ENCODE results near the gene SLC36A2.

The SLC36A2 gene

GRCh38 chr5:151344088-151344487 lies 3.3 kb downstream of the SLC36A2 start:
- no peaks in the 10 kb centered on the region for H3K9me3 ChIP-seq (ENCODE audit: control insufficient read depth, insufficient read depth, low read depth, low read length)
- CTCF ChIA-PET: no interaction called here
- H3K4me1 ChIP-seq (ENCODE audit: control insufficient read depth, insufficient read depth, low read length): no peaks in the 10 kb centered on the region
- POLR2A ChIA-PET: no interaction called here
- H3K36me3 ChIP-seq (ENCODE audit: control insufficient read depth in 2 of 2, insufficient read depth in 1 of 2, low read length in 2 of 2): no peaks in the 10 kb centered on the region
- H3K4me3 ChIP-seq (ENCODE audit: low read depth, low read length): no peak overlapping the region
- TF ChIP-seq, protein P1, sequence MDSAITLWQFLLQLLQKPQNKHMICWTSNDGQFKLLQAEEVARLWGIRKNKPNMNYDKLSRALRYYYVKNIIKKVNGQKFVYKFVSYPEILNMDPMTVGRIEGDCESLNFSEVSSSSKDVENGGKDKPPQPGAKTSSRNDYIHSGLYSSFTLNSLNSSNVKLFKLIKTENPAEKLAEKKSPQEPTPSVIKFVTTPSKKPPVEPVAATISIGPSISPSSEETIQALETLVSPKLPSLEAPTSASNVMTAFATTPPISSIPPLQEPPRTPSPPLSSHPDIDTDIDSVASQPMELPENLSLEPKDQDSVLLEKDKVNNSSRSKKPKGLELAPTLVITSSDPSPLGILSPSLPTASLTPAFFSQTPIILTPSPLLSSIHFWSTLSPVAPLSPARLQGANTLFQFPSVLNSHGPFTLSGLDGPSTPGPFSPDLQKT (IDR thresholded peaks at IDR 0.05; ENCODE audit: borderline replicate concordance, low read depth, low read length): no peak
- TF ChIP-seq SP2 (tag by site-specific recombination; IDR thresholded peaks at IDR 0.05) (no peak), ZNF114 (tag by site-specific recombination; IDR thresholded peaks at IDR 0.05) (no peak), ZNF404 (tag by site-specific recombination; IDR thresholded peaks at IDR 0.05) (no peak), ZNF138 (tag by site-specific recombination; IDR thresholded peaks at IDR 0.05; ENCODE audit: borderline replicate concordance) (no peak), ZNF155 (tag by site-specific recombination; IDR thresholded peaks at IDR 0.05) (no peak), KLF7 (tag by site-specific recombination; IDR thresholded peaks at IDR 0.05; ENCODE audit: borderline replicate concordance) (no peak), IKZF3 (tag by site-specific recombination; IDR thresholded peaks at IDR 0.05) (no peak), ZNF626 (tag by site-specific recombination; IDR thresholded peaks at IDR 0.05) (no peak), ZNF623 (tag by site-specific recombination; IDR thresholded peaks at IDR 0.05) (no peak), AEBP2 (tag by site-specific recombination; IDR thresholded peaks at IDR 0.05; ENCODE audit: borderline replicate concordance) (no peak), ZBTB21 (tag by site-specific recombination; IDR thresholded peaks at IDR 0.05) (no peak), ZNF658 (tag by site-specific recombination; IDR thresholded peaks at IDR 0.05) (no peak), ZNF133 (tag by site-specific recombination; IDR thresholded peaks at IDR 0.05) (no peak), ZNF324 (tag by site-specific recombination; IDR thresholded peaks at IDR 0.05) (no peak)
- H3K27ac ChIP-seq (ENCODE audit: extremely low read depth, low read depth, low read length): no peak overlapping the region

DNA sequence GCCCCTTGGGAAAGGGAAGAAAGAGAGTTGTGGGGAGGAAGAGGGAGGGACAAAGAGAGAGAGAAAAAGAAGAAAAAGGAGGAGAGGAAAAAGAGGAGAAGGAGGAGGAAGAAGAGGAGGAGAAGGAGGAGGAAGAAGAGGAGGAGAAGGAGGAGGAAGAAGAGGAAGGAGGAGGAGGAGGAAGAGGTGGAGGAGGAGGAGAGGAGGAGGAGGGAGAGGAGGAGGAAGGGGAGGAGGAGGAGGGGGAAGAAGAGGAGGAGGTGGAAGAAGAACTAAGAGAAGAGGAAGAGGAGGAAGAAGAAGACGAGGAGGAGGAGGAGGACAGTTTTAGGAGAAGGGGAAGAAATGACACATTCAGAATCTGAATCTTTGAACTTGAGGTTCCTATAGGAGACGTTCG lies 7.4 kb downstream of the SLC36A2 start:
- H3K9me3 ChIP-seq (ENCODE audit: control insufficient read depth, insufficient read depth, low read depth, low read length): no peaks in the 10 kb centered on the region
- no peaks in the 10 kb centered on the region for H3K36me3 ChIP-seq (ENCODE audit: control insufficient read depth in 2 of 2, insufficient read depth in 1 of 2, low read length in 2 of 2)
- POLR2A ChIA-PET: no interaction called here
- no peaks in the 10 kb centered on the region for H3K4me1 ChIP-seq (ENCODE audit: control insufficient read depth, insufficient read depth, low read length)
- no peak overlapping the region for H3K4me3 ChIP-seq (ENCODE audit: low read depth, low read length)
- no peak overlapping the region for H3K27ac ChIP-seq (ENCODE audit: extremely low read depth, low read depth, low read length)
- CTCF ChIA-PET: interaction anchor here (0.6 kb wide), 1 partner anchor 224 kb away, joined by 3 read pairs; no protein-coding TSS in a partner anchor
- TF ChIP-seq ZNF664 (tag by site-specific recombination; IDR thresholded peaks at IDR 0.05) (no peak), ZNF426 (tag by site-specific recombination; IDR thresholded peaks at IDR 0.05) (no peak), ZFHX2 (tag by site-specific recombination; conservative IDR thresholded peaks at IDR 0.05) (peak; percentile 62), EGR2 (tag by site-specific recombination; IDR thresholded peaks at IDR 0.05; ENCODE audit: low read depth) (peak; percentile 96)
- TF ChIP-seq, protein P2, sequence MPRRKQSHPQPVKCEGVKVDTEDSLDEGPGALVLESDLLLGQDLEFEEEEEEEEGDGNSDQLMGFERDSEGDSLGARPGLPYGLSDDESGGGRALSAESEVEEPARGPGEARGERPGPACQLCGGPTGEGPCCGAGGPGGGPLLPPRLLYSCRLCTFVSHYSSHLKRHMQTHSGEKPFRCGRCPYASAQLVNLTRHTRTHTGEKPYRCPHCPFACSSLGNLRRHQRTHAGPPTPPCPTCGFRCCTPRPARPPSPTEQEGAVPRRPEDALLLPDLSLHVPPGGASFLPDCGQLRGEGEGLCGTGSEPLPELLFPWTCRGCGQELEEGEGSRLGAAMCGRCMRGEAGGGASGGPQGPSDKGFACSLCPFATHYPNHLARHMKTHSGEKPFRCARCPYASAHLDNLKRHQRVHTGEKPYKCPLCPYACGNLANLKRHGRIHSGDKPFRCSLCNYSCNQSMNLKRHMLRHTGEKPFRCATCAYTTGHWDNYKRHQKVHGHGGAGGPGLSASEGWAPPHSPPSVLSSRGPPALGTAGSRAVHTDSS (tag by site-specific recombination; IDR thresholded peaks at IDR 0.05): peak; percentile 83

DNA sequence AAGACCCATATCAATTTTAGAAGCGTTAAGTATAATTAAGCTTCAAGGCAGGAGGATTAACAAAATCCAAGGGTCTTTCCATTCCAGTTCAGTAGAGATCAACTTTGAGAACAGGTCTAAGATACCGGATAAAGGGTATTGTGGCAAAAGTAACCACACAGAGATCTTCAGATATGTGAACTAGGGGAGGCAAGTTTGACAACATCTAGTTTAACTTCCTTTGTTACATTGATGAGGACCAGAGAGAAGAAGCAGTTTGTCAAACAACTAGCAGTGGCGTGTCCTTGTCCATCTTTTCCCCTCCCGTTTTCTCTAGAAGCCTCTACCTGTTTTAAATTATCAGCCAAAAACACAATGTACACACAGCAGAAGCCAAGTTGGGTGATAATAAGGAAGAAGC lies 8.6 kb downstream of the SLC36A2 start:
- ChIA-PET POLR2A (no interaction called here), CTCF (interaction anchor here (0.6 to 1.7 kb wide), 3 partner anchors 23 to 97 kb away, joined by 3 to 7 read pairs (median 4); no protein-coding TSS in a partner anchor)
- Histone ChIP-seq H3K36me3 (ENCODE audit: control insufficient read depth in 2 of 2, insufficient read depth in 1 of 2, low read length in 2 of 2) (no peaks in the 10 kb centered on the region), H3K27ac (ENCODE audit: extremely low read depth, low read depth, low read length) (no peak overlapping the region), H3K4me1 (ENCODE audit: control insufficient read depth, insufficient read depth, low read length) (no peaks in the 10 kb centered on the region), H3K9me3 (ENCODE audit: control insufficient read depth, insufficient read depth, low read depth, low read length) (no peaks in the 10 kb centered on the region), H3K4me3 (ENCODE audit: low read depth, low read length) (no peak overlapping the region)
- TF ChIP-seq, protein P3, sequence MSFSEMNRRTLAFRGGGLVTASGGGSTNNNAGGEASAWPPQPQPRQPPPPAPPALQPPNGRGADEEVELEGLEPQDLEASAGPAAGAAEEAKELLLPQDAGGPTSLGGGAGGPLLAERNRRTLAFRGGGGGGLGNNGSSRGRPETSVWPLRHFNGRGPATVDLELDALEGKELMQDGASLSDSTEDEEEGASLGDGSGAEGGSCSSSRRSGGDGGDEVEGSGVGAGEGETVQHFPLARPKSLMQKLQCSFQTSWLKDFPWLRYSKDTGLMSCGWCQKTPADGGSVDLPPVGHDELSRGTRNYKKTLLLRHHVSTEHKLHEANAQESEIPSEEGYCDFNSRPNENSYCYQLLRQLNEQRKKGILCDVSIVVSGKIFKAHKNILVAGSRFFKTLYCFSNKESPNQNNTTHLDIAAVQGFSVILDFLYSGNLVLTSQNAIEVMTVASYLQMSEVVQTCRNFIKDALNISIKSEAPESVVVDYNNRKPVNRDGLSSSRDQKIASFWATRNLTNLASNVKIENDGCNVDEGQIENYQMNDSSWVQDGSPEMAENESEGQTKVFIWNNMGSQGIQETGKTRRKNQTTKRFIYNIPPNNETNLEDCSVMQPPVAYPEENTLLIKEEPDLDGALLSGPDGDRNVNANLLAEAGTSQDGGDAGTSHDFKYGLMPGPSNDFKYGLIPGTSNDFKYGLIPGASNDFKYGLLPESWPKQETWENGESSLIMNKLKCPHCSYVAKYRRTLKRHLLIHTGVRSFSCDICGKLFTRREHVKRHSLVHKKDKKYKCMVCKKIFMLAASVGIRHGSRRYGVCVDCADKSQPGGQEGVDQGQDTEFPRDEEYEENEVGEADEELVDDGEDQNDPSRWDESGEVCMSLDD (tag by site-specific recombination; IDR thresholded peaks at IDR 0.05): no peak
- TF ChIP-seq SP7 (tag by site-specific recombination; IDR thresholded peaks at IDR 0.05) (no peak), CTCF (tag by site-specific recombination; IDR thresholded peaks at IDR 0.05) (no peak), ZNF416 (tag by site-specific recombination; IDR thresholded peaks at IDR 0.05) (no peak), ZSCAN30 (tag by site-specific recombination; IDR thresholded peaks at IDR 0.05) (no peak), ZNF664 (tag by site-specific recombination; IDR thresholded peaks at IDR 0.05) (no peak), EGR2 (tag by site-specific recombination; IDR thresholded peaks at IDR 0.05; ENCODE audit: low read depth) (no peak)

Data from HEK293 (cell line).